Osteocyte (in vitro differentiated cells): ENCODE data around the gene ADAP1. TPM values are rescaled to one million over a fixed set of nuclear protein-coding genes. Genes with fewer than 3 reads are reported as not detected.

Experiments used
- DNase-seq: peaks from one replicate; pipeline ENCODE4 v3.0.0; 2021; ENCODE audit warnings: mixed read lengths; ENCODE audit not compliant: unreplicated experiment; ENCODE audit errors: extremely low spot score
- H3K27ac Mint-ChIP-seq: one replicate; pipeline ENCODE4 v1.8.0; 2021; ENCODE audit warnings: mild to moderate bottlenecking, mixed read lengths; ENCODE audit not compliant: unreplicated experiment
- H3K27me3 Mint-ChIP-seq: one replicate; pipeline ENCODE4 v1.8.0; 2021; ENCODE audit warnings: mixed read lengths; ENCODE audit not compliant: unreplicated experiment
- H3K36me3 Mint-ChIP-seq: one replicate; pipeline ENCODE4 v1.8.0; 2021; ENCODE audit warnings: mixed read lengths; ENCODE audit not compliant: unreplicated experiment
- H3K4me1 Mint-ChIP-seq: one replicate; pipeline ENCODE4 v1.8.0; 2021; ENCODE audit warnings: mixed read lengths; ENCODE audit not compliant: unreplicated experiment
- H3K4me3 Mint-ChIP-seq: one replicate; pipeline ENCODE4 v1.8.0; 2021; ENCODE audit warnings: mild to moderate bottlenecking, moderate library complexity, mixed read lengths; ENCODE audit not compliant: unreplicated experiment
- H3K9me3 Mint-ChIP-seq: one replicate; pipeline ENCODE4 v1.8.0; 2021; ENCODE audit warnings: mixed read lengths; ENCODE audit not compliant: unreplicated experiment
- total RNA-seq: library from RNA; stranded (reverse); gene quantifications from 2 replicates; pipeline ENCODE4 v1.2.1, GENCODE V29; 2021
- TF ChIP-seq, protein P1 (sequence below): fragments of 200-600 bp; sonication (generic); IDR thresholded peaks from 2 replicates; pipeline ENCODE4 v1.5.0; 2021; ENCODE audit warnings: antibody characterized with exemption, mild to moderate bottlenecking, moderate library complexity

The ADAP1 gene
- total RNA-seq, 1 donor from 2014 or later: 5.8 TPM

DNA sequence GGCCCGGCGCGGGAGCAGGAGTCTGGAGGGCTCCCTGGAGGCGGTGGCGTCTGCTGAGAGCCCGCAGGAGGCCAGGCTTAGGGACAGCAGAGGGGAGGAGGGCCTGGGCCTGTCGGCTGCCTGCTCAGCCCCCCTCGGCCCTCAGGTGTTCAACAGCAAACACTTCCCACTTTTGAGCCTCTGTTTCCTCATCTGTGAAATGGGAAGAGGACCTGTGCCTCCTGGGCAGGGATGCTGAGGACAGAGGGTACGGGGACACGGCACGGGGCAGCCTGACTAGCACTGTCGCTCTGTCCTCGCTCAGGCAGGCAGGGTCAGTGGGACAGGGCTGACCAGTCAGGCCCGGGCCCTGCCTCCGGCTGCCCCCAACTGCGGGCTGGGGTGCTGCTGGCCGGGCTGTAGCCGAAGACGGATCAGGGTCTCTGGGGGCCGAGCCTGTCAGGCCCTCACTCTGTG is 29.2 kb upstream of the ADAP1 start:
- no peak for DNase-seq
- Mint-ChIP-seq H3K4me3 (no peak overlapping the region), H3K27me3 (no peaks in the 10 kb centered on the region), H3K4me1 (peaks cover 3% of the 10 kb centered on the region), H3K9me3 (no peaks in the 10 kb centered on the region), H3K36me3 (no peaks in the 10 kb centered on the region), H3K27ac (no peak overlapping the region)
- TF ChIP-seq, protein P1, sequence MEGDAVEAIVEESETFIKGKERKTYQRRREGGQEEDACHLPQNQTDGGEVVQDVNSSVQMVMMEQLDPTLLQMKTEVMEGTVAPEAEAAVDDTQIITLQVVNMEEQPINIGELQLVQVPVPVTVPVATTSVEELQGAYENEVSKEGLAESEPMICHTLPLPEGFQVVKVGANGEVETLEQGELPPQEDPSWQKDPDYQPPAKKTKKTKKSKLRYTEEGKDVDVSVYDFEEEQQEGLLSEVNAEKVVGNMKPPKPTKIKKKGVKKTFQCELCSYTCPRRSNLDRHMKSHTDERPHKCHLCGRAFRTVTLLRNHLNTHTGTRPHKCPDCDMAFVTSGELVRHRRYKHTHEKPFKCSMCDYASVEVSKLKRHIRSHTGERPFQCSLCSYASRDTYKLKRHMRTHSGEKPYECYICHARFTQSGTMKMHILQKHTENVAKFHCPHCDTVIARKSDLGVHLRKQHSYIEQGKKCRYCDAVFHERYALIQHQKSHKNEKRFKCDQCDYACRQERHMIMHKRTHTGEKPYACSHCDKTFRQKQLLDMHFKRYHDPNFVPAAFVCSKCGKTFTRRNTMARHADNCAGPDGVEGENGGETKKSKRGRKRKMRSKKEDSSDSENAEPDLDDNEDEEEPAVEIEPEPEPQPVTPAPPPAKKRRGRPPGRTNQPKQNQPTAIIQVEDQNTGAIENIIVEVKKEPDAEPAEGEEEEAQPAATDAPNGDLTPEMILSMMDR: no peak

DNA sequence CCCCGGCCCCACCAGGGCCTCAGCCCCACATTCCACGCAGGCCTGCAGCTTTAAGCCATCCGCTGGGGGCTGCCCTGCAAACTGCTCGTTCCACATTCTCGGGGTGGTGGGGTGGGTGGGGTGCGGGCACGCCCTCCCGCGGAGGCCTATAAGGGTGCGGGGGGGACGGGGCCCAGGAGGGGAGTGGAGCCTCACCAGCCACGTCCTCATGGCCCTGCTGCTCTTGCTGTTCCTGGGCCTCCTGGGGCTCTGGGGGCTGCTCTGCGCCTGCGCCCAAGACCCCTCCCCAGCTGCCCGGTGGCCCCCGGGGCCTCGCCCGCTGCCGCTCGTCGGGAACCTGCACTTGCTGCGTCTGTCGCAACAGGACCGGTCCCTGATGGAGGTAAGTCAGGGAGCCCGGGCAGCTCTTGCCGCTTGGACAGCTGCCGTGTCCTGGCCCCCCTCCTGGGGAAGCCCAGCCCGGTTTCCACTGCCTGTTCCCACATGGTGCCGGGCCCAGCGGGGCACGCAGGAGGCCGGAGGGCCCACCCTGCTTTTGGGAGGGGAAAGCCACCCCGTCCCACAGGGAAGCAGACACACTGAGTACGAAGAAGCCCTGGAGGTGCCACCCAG is 28.6 kb upstream of the ADAP1 start, which contains the start of gene CYP2W1:
CYP2W1 (plus strand) TSS at position 178 of the 612 bp plus-strand sequence; CDS start at position 209, 31 bp downstream.
- Mint-ChIP-seq H3K36me3 (no peaks in the 10 kb centered on the region), H3K4me3 (no peak within 1 kb of the TSS), H3K4me1 (peaks cover 3% of the 10 kb centered on the region), H3K9me3 (no peaks in the 10 kb centered on the region), H3K27ac (no peak within 1 kb of the TSS), H3K27me3 (no peaks in the 10 kb centered on the region)
- no peak for DNase-seq
- TF ChIP-seq, protein P1: no peak

- Mint-ChIP-seq H3K27me3 (no peaks in the 10 kb centered on the region), H3K27ac (no peak overlapping the region)
These were observed 28.1 kb upstream of the ADAP1 start for GRCh38 chr7:982511-983003.

GRCh38 chr7:981793-982510 is 27.5 kb upstream of the ADAP1 start:
- TF ChIP-seq, protein P1: no peak
- H3K27ac Mint-ChIP-seq: no peak overlapping the region
- H3K36me3 Mint-ChIP-seq: no peaks in the 10 kb centered on the region
- H3K27me3 Mint-ChIP-seq: no peaks in the 10 kb centered on the region
- no peak for DNase-seq
- peaks cover 3% of the 10 kb centered on the region for H3K4me1 Mint-ChIP-seq
- H3K9me3 Mint-ChIP-seq: no peaks in the 10 kb centered on the region
- no peak overlapping the region for H3K4me3 Mint-ChIP-seq

More at GRCh38 chr7:982511-983003, 28.1 kb upstream of the ADAP1 start:
- peaks cover 3% of the 10 kb centered on the region for H3K4me1 Mint-ChIP-seq
- no peak for DNase-seq
- no peaks in the 10 kb centered on the region for H3K36me3 Mint-ChIP-seq
- H3K9me3 Mint-ChIP-seq: no peaks in the 10 kb centered on the region
- H3K4me3 Mint-ChIP-seq: no peak overlapping the region
- TF ChIP-seq, protein P1: no peak
